WTC11 (cell line): ENCODE measurements around the gene ADCY1. TPM values are rescaled to one million over a fixed set of nuclear protein-coding genes. Genes with fewer than 3 reads are reported as not detected.

Experiments
- ATAC-seq: fragments of 200-7000 bp; cut with Tn5 transposase; 2 replicates; pipeline ENCODE4 v1.10.0; 2021; ENCODE audit warnings: mild to moderate bottlenecking, moderate library complexity
- CTCF ChIA-PET: fragments of 300-600 bp; sonication (Branson Sonifier 250); formaldehyde crosslinking; loops from one replicate; lab custom pipeline; 2021; ENCODE audit warnings: antibody characterized with exemption; lab: Charles Lee
- POLR2A ChIA-PET: fragments of 350-600 bp; sonication (Branson Sonifier 250); formaldehyde crosslinking; loops from one replicate; lab custom pipeline; 2021; ENCODE audit warnings: antibody characterized with exemption; lab: Charles Lee
- DNase-seq: peaks from one replicate; pipeline ENCODE4 v3.0.0; 2021; ENCODE audit warnings: low spot score
- H3K27ac Mint-ChIP-seq: 2 replicates; pipeline ENCODE4 v1.8.0; 2021; ENCODE audit warnings: mixed read lengths
- H3K27me3 Mint-ChIP-seq: 2 replicates; pipeline ENCODE4 v1.8.0; 2021; ENCODE audit warnings: low read depth, mild to moderate bottlenecking, moderate library complexity, mixed read lengths
- H3K36me3 Mint-ChIP-seq: 2 replicates; pipeline ENCODE4 v1.8.0; 2021; ENCODE audit warnings: mixed read lengths
- H3K4me1 Mint-ChIP-seq: 2 replicates; pipeline ENCODE4 v1.8.0; 2022; ENCODE audit warnings: mixed read lengths
- H3K4me3 Mint-ChIP-seq: 2 replicates; pipeline ENCODE4 v1.8.0; 2021; ENCODE audit warnings: mild to moderate bottlenecking, moderate library complexity, mixed read lengths
- H3K9me3 Mint-ChIP-seq: 2 replicates; pipeline ENCODE4 v1.8.0; 2021; ENCODE audit warnings: mixed read lengths
- HMGA2 ChIP-seq: fragments of 250-450 bp; sonication (Bioruptor Pico); IDR thresholded peaks from 2 replicates; pipeline ENCODE4 v1.4.0; 2021; ENCODE audit warnings: mild to moderate bottlenecking, moderate library complexity
- IRF2 ChIP-seq: sonication (generic); formaldehyde crosslinking; IDR thresholded peaks from 2 replicates; pipeline ENCODE4 v1.8.0; 2022; ENCODE audit warnings: low read depth, missing genetic modification reagents, borderline replicate concordance
- JUN ChIP-seq: sonication (generic); formaldehyde crosslinking; IDR thresholded peaks from 2 replicates; pipeline ENCODE4 v1.8.0; 2023; ENCODE audit warnings: mild to moderate bottlenecking, missing genetic modification reagents
- MXD4 ChIP-seq: fragments of 250-450 bp; sonication (Bioruptor Pico); IDR thresholded peaks from 2 replicates; pipeline ENCODE4 v1.8.0; 2021; ENCODE audit warnings: mild to moderate bottlenecking, moderate library complexity, borderline replicate concordance
- PRRX2 ChIP-seq: fragments of 250-450 bp; sonication (Bioruptor Pico); IDR thresholded peaks from 2 replicates; pipeline ENCODE4 v1.8.0; 2021; ENCODE audit warnings: mild to moderate bottlenecking
- SMAD4 ChIP-seq: sonication (generic); formaldehyde crosslinking; IDR thresholded peaks from 2 replicates; pipeline ENCODE4 v1.8.0; 2022; ENCODE audit warnings: mild to moderate bottlenecking, missing genetic modification reagents
- TCF7 ChIP-seq: sonication (generic); formaldehyde crosslinking; IDR thresholded peaks from 2 replicates; pipeline ENCODE4 v1.8.0; 2022; ENCODE audit warnings: mild to moderate bottlenecking, low read depth, missing genetic modification reagents, moderate library complexity
- TP53 ChIP-seq: sonication (generic); formaldehyde crosslinking; IDR thresholded peaks from 2 replicates; pipeline ENCODE4 v1.8.1; 2023; ENCODE audit warnings: mild to moderate bottlenecking, missing genetic modification reagents
- ZNF416 ChIP-seq: fragments of 250-450 bp; sonication (Bioruptor Pico); IDR thresholded peaks from 2 replicates; pipeline ENCODE4 v1.9.0; 2021; ENCODE audit warnings: mild to moderate bottlenecking, inconsistent platforms
- total RNA-seq: library from RNA; stranded (reverse); gene quantifications from 3 replicates; pipeline ENCODE4 v1.2.3, GENCODE V29; 2021
- TF ChIP-seq, protein P1 (sequence below): fragments of 250-450 bp; sonication (Bioruptor Pico); IDR thresholded peaks from 2 replicates; pipeline ENCODE4 v1.8.0; 2021; ENCODE audit warnings: mild to moderate bottlenecking
- TF ChIP-seq, protein P2 (sequence below): sonication (generic); formaldehyde crosslinking; IDR thresholded peaks from 2 replicates; pipeline ENCODE4 v1.8.1; 2022; ENCODE audit warnings: missing genetic modification reagents, borderline replicate concordance
- TF ChIP-seq, protein P3 (sequence below): fragments of 250-450 bp; sonication (Bioruptor Pico); IDR thresholded peaks from 2 replicates; pipeline ENCODE4 v2.1.2; 2022; ENCODE audit warnings: mild to moderate bottlenecking, moderate library complexity
- TF ChIP-seq, protein P4 (sequence below): sonication (generic); formaldehyde crosslinking; IDR thresholded peaks from 2 replicates; pipeline ENCODE4 v1.8.0; 2022; ENCODE audit warnings: mild to moderate bottlenecking, missing genetic modification reagents
- TF ChIP-seq, protein P5 (sequence below): sonication (generic); formaldehyde crosslinking; IDR thresholded peaks from 2 replicates; pipeline ENCODE4 v1.8.1; 2022; ENCODE audit warnings: mild to moderate bottlenecking, moderate library complexity, missing genetic modification reagents

The ADCY1 gene
- total RNA-seq, 1 experiment from 2014 or later, result 29.0 TPM

DNA sequence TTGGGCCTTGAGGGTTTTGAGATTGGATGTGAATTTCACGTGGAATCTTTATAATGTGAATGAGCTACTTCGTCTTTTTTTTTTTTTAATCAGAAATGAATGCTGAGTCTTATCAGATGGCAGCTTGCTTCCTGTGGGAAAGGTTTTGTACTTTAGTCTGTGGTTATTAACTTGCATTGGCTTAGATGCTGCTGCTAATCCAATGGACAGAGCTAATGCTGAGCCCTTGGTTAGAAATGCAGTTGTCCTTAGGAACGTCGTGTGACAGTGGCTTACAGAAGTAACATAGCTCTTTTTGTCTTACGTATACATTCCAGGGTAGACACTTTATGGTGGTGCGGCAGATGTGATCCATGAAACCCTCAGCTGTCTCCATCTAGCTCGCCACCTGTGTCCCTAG lies 32.8 kb downstream of the ADCY1 start:
- Mint-ChIP-seq H3K27ac (no peak overlapping the region), H3K4me1 (no peaks in the 10 kb centered on the region), H3K27me3 (no peaks in the 10 kb centered on the region), H3K9me3 (peaks cover 33% of the 10 kb centered on the region), H3K4me3 (no peak overlapping the region), H3K36me3 (peaks cover 28% of the 10 kb centered on the region)
- POLR2A ChIA-PET, result no interaction called here
- CTCF ChIA-PET, result no interaction called here
- ATAC-seq (no peak), DNase-seq (no peak)
- no peak for TF ChIP-seq HMGA2 (CRISPR knock-in tag)
- no peak for TF ChIP-seq JUN (CRISPR knock-in tag)
- TF ChIP-seq, protein P1, sequence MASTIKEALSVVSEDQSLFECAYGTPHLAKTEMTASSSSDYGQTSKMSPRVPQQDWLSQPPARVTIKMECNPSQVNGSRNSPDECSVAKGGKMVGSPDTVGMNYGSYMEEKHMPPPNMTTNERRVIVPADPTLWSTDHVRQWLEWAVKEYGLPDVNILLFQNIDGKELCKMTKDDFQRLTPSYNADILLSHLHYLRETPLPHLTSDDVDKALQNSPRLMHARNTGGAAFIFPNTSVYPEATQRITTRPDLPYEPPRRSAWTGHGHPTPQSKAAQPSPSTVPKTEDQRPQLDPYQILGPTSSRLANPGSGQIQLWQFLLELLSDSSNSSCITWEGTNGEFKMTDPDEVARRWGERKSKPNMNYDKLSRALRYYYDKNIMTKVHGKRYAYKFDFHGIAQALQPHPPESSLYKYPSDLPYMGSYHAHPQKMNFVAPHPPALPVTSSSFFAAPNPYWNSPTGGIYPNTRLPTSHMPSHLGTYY (CRISPR knock-in tag), result no peak

DNA sequence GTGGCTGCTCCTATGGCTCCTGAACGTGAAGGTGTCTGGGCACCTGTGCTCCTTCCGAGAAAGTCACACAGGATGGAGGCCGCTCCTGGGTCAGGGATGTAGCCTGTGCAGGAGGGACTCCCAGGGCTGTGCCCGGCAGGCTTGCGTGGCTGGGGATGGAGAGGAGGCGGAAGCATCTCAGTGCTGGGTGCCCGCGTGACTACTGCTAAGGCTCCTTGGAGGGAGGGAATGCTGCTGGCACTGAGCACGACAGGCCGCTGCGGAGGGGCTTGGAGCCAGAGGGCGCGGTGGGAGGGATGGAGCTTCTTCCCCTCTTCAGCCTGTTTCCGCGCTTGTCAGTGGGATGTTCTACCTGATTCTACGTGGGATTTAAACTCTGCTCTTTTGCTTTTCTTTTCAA lies 35.0 kb downstream of the ADCY1 start:
- TF ChIP-seq, protein P1 (CRISPR knock-in tag), result no peak
- TF ChIP-seq HMGA2 (CRISPR knock-in tag) (no peak), SMAD4 (no peak), IRF2 (CRISPR knock-in tag) (no peak), MXD4 (no peak)
- TF ChIP-seq, protein P2, sequence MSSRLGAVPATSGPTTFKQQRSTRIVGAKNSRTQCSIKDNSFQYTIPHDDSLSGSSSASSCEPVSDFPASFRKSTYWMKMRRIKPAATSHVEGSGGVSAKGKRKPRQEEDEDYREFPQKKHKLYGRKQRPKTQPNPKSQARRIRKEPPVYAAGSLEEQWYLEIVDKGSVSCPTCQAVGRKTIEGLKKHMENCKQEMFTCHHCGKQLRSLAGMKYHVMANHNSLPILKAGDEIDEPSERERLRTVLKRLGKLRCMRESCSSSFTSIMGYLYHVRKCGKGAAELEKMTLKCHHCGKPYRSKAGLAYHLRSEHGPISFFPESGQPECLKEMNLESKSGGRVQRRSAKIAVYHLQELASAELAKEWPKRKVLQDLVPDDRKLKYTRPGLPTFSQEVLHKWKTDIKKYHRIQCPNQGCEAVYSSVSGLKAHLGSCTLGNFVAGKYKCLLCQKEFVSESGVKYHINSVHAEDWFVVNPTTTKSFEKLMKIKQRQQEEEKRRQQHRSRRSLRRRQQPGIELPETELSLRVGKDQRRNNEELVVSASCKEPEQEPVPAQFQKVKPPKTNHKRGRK (CRISPR knock-in tag), result no peak
- TF ChIP-seq, protein P3, sequence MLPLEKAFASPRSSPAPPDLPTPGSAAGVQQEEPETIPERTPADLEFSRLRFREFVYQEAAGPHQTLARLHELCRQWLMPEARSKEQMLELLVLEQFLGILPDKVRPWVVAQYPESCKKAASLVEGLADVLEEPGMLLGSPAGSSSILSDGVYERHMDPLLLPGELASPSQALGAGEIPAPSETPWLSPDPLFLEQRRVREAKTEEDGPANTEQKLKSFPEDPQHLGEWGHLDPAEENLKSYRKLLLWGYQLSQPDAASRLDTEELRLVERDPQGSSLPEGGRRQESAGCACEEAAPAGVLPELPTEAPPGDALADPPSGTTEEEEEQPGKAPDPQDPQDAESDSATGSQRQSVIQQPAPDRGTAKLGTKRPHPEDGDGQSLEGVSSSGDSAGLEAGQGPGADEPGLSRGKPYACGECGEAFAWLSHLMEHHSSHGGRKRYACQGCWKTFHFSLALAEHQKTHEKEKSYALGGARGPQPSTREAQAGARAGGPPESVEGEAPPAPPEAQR (CRISPR knock-in tag), result no peak
- TF ChIP-seq, protein P4, sequence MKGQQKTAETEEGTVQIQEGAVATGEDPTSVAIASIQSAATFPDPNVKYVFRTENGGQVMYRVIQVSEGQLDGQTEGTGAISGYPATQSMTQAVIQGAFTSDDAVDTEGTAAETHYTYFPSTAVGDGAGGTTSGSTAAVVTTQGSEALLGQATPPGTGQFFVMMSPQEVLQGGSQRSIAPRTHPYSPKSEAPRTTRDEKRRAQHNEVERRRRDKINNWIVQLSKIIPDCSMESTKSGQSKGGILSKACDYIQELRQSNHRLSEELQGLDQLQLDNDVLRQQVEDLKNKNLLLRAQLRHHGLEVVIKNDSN, result no peak
- TF ChIP-seq, protein P5, sequence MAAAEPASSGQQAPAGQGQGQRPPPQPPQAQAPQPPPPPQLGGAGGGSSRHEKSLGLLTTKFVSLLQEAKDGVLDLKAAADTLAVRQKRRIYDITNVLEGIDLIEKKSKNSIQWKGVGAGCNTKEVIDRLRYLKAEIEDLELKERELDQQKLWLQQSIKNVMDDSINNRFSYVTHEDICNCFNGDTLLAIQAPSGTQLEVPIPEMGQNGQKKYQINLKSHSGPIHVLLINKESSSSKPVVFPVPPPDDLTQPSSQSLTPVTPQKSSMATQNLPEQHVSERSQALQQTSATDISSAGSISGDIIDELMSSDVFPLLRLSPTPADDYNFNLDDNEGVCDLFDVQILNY (CRISPR knock-in tag), result no peak
- ATAC-seq, result no peak
- CTCF ChIA-PET, result no interaction called here
- Mint-ChIP-seq H3K27ac (no peak overlapping the region), H3K27me3 (no peaks in the 10 kb centered on the region), H3K9me3 (peaks cover 42% of the 10 kb centered on the region), H3K4me3 (no peak overlapping the region), H3K36me3 (peaks cover 47% of the 10 kb centered on the region), H3K4me1 (no peaks in the 10 kb centered on the region)
- POLR2A ChIA-PET, result no interaction called here
- no peak for DNase-seq

DNA sequence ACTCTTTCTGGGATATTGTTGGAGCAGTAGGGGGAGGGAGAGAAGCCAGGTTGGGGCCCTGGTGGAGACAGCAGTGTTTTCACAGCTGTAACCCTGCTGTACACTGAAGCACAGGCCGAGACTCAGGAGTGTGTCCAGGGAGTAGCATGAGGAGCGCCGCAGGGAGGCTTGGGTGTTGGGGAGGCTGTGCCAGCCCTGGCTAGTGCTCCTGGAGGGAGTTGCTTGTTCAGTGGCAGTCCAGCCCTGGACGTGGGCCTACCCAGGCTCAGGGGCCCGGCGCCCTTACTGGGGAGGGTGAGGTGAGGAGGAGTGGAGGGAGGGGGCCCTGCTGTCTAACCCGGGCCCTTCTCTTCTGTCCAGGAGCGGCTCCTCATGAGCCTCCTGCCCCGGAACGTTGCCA lies 35.9 kb downstream of the ADCY1 start:
- Mint-ChIP-seq H3K36me3 (peaks cover 53% of the 10 kb centered on the region), H3K9me3 (peaks cover 46% of the 10 kb centered on the region), H3K4me1 (no peaks in the 10 kb centered on the region), H3K27me3 (no peaks in the 10 kb centered on the region), H3K4me3 (no peak overlapping the region), H3K27ac (no peak overlapping the region)
- ChIA-PET POLR2A (no interaction called here), CTCF (no interaction called here)
- TF ChIP-seq TCF7 (CRISPR knock-in tag), result no peak
- TF ChIP-seq ZNF416 (CRISPR knock-in tag), result no peak
- TF ChIP-seq PRRX2, result no peak
- no peak for TF ChIP-seq TP53 (CRISPR knock-in tag)
- TF ChIP-seq SMAD4, result no peak
- DNase-seq (no peak), ATAC-seq (no peak)
